Esophagus (tissue), 2 donors: Measurements from ENCODE around the gene CD4. TPM values are rescaled to one million over a fixed set of nuclear protein-coding genes. Genes with fewer than 3 reads are reported as not detected.

ENCODE experiments used
- H3K27ac ChIP-seq, 2 donors: one replicate each; pipeline ENCODE4 v1.5.1; 2013; ENCODE audit warnings: low read depth in 2 of 2, mild to moderate bottlenecking in 2 of 2, inconsistent platforms in 1 of 2, low read length in 1 of 2, moderate library complexity in 1 of 2
- H3K27me3 ChIP-seq, 2 donors: one replicate each; pipeline ENCODE4 v1.6.1; 2013; ENCODE audit warnings: low read length in 2 of 2, control low read depth in 1 of 2, mild to moderate bottlenecking in 1 of 2; ENCODE audit not compliant: insufficient read depth in 2 of 2, control insufficient read depth in 1 of 2
- H3K36me3 ChIP-seq, 2 donors: one replicate each; pipeline ENCODE4 v1.6.1; 2013; ENCODE audit warnings: low read length in 1 of 2; ENCODE audit not compliant: control insufficient read depth in 2 of 2, insufficient read depth in 2 of 2
- H3K4me1 ChIP-seq, 2 donors: one replicate each; pipeline ENCODE4 v1.6.1; 2013; ENCODE audit warnings: low read length in 1 of 2; ENCODE audit not compliant: control insufficient read depth in 2 of 2, insufficient read depth in 2 of 2
- H3K4me3 ChIP-seq, 2 donors: one replicate each; pipeline ENCODE4 v1.5.1; 2013; ENCODE audit warnings: low read length in 2 of 2, mild to moderate bottlenecking in 2 of 2, low read depth in 1 of 2, moderate library complexity in 1 of 2
- H3K9me3 ChIP-seq, 2 donors: one replicate each; pipeline ENCODE4 v1.6.1; 2013; ENCODE audit warnings: mild to moderate bottlenecking in 2 of 2, low read depth in 1 of 2, low read length in 1 of 2, moderate library complexity in 1 of 2; ENCODE audit not compliant: control insufficient read depth in 2 of 2, insufficient read depth in 1 of 2
- WGBS, 2 donors: extraction: QIAGEN DNeasy Blood & Tissue Kit; methylation state at CpG; one replicate each; pipeline ENCODE4 v1.1.7; 2013; 5-methylcytosine and 5-hydroxymethylcytosine counted together
- polyA plus RNA-seq, 2 donors: library from polyadenylated mRNA; stranded (reverse); fragments of 200-250 nt; gene quantifications; one replicate each; pipeline ENCODE4 v1.2.3, GENCODE V29; 2013
- donor health status: healthy with polysubstance abuse.
- donor health status: Bipolar disorder and iron deficiency.

CD4 gene
- polyA plus RNA-seq, 2 donors = 1.4 to 2.3 TPM

DNA sequence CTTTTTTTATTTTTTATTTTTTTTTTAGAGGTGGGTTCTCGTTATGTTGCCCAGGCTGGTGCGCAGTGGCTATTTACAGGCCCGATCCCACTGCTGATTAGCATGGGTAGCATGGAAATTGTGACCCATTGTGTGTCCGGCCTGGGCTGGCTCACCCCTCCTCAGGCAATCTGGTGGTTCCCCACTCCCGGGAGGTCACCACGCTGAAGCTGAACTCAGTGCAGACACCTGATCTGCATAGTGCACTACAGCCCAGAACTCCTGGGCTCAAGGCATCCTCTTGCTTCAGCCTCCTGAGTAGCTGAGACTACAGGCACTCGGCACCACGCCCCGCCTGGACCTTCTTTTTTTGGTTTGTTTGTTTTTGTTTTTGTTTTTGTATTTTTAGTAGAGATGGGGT, 5.5 kb upstream of the CD4 start:
- no peak overlapping the region for H3K27ac ChIP-seq
- H3K4me1 ChIP-seq = no peaks in the 10 kb centered on the region
- H3K9me3 ChIP-seq = no peaks in the 10 kb centered on the region
- no peak overlapping the region for H3K4me3 ChIP-seq
- H3K27me3 ChIP-seq = no peaks in the 10 kb centered on the region
- no peaks in the 10 kb centered on the region for H3K36me3 ChIP-seq
- WGBS, 2 donors = 88% methylated on average over 9 of the region's 9 CpGs

DNA sequence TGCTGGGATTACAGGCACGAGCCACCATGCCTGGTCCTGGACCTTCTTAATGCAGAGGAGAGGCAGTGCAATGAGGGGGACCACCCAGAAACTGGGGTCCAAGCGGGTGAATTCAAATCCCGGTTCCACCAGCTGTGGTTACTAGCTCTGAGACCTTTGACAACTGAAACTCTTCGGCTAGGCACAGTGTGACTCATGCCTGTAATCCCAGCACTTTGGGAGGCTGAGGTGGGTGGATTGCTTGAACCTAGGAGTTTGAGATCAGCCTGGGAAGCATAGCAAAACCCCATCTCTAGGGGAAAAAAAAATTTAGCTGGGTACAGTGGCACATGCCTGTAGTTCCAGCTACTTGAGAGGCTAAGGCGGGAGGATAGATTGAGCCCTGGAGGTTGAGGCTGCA, 5.0 kb upstream of the CD4 start:
- H3K4me3 ChIP-seq = no peak overlapping the region
- no peaks in the 10 kb centered on the region for H3K9me3 ChIP-seq
- H3K4me1 ChIP-seq = no peaks in the 10 kb centered on the region
- WGBS, 2 donors = 64 to 68% methylated on average over 5 of the region's 5 CpGs
- no peak overlapping the region for H3K27ac ChIP-seq
- no peaks in the 10 kb centered on the region for H3K36me3 ChIP-seq
- H3K27me3 ChIP-seq = no peaks in the 10 kb centered on the region

DNA sequence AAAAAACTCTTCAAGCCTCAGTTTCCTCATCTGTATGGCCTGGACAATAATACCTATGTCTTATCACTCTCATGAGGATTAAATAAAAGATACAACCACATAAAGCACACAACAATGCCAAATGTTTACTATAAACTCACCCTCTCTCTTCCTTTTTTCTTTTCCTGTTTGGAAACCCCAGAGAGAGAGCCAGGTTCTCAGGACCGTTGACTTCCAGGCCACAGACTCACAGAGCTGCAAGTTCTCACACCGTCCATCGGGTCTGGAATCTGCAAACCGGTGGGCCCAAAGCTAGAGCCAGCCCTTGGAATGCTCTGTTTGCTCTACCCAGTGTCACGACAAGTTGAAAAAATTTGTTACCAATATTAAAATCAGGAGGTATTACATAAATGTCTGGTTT, 4.6 kb upstream of the CD4 start:
- H3K36me3 ChIP-seq = no peaks in the 10 kb centered on the region
- no peak overlapping the region for H3K4me3 ChIP-seq
- 67 to 76% methylated on average over 5 of the region's 5 CpGs for WGBS, 2 donors
- H3K27ac ChIP-seq = no peak overlapping the region
- no peaks in the 10 kb centered on the region for H3K27me3 ChIP-seq
- no peaks in the 10 kb centered on the region for H3K4me1 ChIP-seq
- no peaks in the 10 kb centered on the region for H3K9me3 ChIP-seq

DNA sequence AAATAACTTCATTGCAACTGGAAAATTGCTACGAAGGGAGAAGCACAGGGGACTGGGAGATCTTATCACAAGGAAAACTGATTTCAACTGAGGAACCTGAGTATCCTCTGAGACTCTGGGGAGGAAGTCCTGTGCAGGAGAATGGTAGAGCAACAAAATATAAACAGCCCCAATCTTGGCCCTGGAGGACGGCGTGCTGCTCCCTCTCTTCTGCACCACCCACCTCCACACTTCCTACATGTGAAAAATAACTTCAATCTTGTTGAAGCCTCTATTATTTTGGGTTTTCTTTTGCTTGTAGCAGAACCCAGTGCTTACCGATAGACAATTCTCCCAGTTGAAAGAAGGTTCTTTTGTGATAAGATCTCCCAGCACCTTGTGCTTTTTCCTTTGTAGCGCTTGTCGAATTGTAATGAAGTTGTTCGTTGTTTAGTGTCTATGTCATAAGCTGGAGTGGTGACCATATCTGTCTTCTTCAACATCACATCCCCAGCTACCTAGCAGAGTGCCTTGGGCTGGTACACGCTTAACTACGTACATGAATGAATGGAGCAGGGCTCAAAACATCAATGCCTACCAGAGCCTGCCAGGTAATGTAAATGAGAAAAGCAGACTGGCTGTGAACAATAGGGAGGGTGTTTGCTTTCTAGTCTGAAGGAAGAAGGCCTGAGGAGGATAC, 2.8 kb upstream of the CD4 start:
- Histone ChIP-seq H3K9me3 (no peaks in the 10 kb centered on the region), H3K4me3 (no peak overlapping the region), H3K27me3 (no peaks in the 10 kb centered on the region), H3K27ac (no peak overlapping the region), H3K36me3 (no peaks in the 10 kb centered on the region), H3K4me1 (no peaks in the 10 kb centered on the region)
- 65 to 73% methylated on average over 9 of the region's 9 CpGs for WGBS, 2 donors

DNA sequence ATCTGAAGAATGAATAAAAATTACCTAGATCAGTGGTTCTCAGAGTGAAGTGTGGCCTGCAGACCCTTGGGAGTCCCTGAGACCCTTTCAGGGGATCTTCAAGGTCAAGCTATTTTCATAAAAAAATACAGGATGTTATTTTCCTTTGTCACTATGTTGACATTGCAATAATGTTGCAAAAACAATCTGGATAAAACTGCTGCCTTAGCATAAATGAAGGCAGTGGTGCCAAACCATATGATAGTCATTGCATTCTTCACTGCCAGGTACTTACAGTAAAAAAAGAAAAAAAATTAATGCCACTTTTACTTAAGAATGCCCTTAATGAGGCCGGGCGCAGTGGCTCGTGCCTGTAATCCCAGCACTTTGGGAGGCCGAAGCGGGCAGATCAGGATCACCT, 2.0 kb upstream of the CD4 start:
- 93 to 94% methylated on average over 5 of the region's 5 CpGs for WGBS, 2 donors
- Histone ChIP-seq H3K4me1 (no peaks in the 10 kb centered on the region), H3K4me3 (no peak overlapping the region), H3K27me3 (no peaks in the 10 kb centered on the region), H3K27ac (no peak overlapping the region), H3K9me3 (no peaks in the 10 kb centered on the region), H3K36me3 (no peaks in the 10 kb centered on the region)

DNA sequence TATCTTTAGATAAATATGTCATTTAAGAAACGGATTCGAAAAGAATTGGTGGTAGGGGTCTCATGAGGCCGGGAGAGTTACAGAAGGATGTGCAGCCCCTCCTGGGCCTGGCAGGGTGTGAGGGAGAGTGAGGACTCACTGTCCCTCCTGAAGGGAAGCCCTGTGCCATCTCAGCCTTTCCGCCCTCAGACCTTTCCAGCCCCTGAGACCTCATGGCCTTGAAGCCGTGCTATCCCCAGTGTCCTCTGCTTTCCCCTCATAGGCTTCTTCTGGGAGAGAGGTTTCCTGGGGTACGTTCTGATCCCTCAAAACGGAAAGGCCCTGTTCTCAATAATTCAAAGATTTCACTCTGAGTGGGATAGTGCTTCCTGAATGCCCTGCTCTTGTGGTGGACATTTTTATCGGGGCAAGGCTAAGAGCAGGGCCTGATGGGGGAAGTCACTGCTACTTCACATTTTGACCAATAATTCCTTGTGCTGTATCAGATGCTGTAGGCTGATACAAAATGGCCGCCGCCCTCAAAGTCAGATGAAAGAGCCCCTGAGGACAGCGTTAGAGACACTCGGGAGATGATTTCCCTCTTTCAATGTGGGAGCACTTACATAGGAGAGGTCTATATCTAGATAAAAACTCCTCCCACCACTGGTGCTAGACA, 1.3 kb downstream of the CD4 start:
- Histone ChIP-seq H3K4me1 (peaks cover 0 to 2% of the 10 kb centered on the region in 2 donors), H3K27ac (peak overlapping the region in 1 of 2 donors; percentile 17), H3K4me3 (peak overlapping the region in 1 of 2 donors; percentile 16), H3K36me3 (no peaks in the 10 kb centered on the region), H3K27me3 (no peaks in the 10 kb centered on the region), H3K9me3 (no peaks in the 10 kb centered on the region)
- 82 to 85% methylated on average over 12 of the region's 12 CpGs for WGBS, 2 donors

DNA sequence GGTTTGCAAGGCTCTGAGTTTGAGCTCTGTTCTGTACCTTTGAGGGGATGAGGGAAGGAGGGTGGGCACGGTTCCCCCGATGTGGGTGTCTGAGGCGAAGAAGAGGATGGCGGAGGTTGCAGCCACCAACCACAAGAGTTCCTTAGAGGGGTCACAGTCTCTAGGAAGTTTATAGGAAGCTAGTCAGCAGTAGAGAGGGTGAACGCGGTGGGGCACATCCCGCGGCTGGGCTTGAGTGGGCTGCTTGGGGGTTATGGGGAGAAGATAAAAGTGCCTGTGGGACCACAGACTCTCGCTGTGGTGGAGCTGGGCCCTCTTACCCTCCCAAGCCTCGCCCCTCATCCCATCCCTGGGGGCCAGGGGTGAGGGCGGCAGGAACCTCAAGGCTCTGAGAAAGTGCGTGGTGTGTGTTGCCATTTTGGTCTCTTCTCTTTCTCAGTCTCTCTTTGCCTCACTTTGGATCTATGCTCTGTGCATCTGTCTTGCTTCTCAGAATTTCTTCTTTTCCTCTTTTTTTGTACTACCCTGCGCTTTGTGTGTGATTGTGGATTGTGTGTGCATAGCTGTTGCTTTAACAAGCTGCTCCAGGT, 2.7 kb downstream of the CD4 start:
- Histone ChIP-seq H3K27ac (peak overlapping the region in 1 of 2 donors; percentile 37), H3K4me3 (no peak overlapping the region)

DNA sequence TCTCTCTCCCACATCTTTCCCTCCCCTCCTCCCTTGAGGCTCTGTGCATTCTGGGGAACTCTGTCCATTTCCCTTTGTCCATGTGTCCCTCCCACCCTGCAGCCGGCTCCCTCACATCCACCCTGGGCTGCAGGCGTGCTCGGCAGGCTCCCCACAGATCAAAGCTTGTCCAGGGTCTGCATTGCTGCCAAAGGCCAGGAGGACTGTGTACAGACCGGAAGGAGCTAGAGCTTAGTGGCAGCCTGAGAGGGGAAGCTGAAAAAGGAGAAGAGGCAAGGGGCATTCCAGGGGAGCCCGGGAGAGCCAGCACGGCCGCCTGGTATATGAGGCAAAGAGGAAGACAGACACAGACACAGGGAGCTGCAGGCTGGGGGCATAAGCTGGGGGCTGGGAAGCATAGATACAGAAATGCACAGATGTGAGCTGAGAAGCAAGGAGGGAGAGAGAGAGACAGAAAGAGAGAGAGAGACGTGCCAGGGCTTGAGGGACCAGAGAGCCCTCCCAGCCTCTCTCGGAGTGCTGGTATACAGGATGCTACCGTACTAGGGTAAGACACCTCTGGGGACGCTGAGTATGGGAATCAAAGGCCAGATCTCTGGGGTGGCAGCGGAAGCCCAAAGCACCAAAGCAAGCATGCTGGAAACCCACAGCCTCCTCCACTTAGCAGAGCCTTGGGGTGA, 3.3 kb downstream of the CD4 start:
- WGBS, 2 donors = 28 to 30% methylated on average over 12 of the region's 12 CpGs
- no peaks in the 10 kb centered on the region for H3K9me3 ChIP-seq
- no peaks in the 10 kb centered on the region for H3K36me3 ChIP-seq
- peaks cover 0 to 2% of the 10 kb centered on the region in 2 donors for H3K4me1 ChIP-seq
- no peaks in the 10 kb centered on the region for H3K27me3 ChIP-seq
- peak overlapping the region in 1 of 2 donors; percentile 36 for H3K27ac ChIP-seq
- no peak overlapping the region for H3K4me3 ChIP-seq

More for the DNA sequence above, 2.7 kb downstream of the CD4 start:
- WGBS, 2 donors = 70 to 74% methylated on average over 12 to 13 of the region's 13 CpGs
- H3K4me1 ChIP-seq = peaks cover 0 to 2% of the 10 kb centered on the region in 2 donors
- no peaks in the 10 kb centered on the region for H3K36me3 ChIP-seq
- H3K9me3 ChIP-seq = no peaks in the 10 kb centered on the region
- H3K27me3 ChIP-seq = no peaks in the 10 kb centered on the region

DNA sequence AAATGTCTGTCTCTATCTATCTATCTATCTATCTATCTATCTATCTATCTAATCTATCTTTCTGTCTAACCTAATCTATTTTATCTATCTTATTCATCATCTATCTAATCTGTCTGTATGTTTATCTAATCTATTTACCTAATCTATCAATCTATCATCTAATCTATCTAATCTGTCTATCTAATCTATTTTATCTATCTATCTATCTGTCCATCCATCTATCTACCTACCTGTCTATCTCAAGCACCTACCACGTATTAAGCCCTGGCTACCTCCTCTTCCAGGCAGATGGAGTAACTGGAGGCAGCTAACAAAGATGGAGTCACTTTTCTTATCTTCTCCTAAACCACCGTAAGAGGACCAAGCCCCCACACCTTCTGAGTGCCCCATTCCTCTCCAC, 5.8 kb downstream of the CD4 start:
- Histone ChIP-seq H3K27me3 (no peaks in the 10 kb centered on the region), H3K36me3 (no peaks in the 10 kb centered on the region), H3K9me3 (no peaks in the 10 kb centered on the region), H3K27ac (no peak overlapping the region), H3K4me3 (no peak overlapping the region), H3K4me1 (peaks cover 0 to 2% of the 10 kb centered on the region in 2 donors)
- 77 to 86% methylated on average over 2 of the region's 2 CpGs for WGBS, 2 donors
